GM10266 (cell line): ENCODE measurements around the gene SYT1.
A peak's percentile ranks its signal among the peaks of the same experiment; 100 is the strongest.

Experiments
- DNase-seq: peaks from one replicate; pipeline ENCODE4 v3.0.0; 2012; ENCODE audit errors: extremely low spot score
- TF ChIP-seq, protein P1 (sequence below): IDR thresholded peaks from 2 replicates; pipeline ENCODE4 v1.5.1; 2012; ENCODE audit warnings: mild to moderate bottlenecking, low read depth; ENCODE audit not compliant: control insufficient read depth, insufficient read depth; ENCODE audit errors: missing control alignments

Gene SYT1

DNA sequence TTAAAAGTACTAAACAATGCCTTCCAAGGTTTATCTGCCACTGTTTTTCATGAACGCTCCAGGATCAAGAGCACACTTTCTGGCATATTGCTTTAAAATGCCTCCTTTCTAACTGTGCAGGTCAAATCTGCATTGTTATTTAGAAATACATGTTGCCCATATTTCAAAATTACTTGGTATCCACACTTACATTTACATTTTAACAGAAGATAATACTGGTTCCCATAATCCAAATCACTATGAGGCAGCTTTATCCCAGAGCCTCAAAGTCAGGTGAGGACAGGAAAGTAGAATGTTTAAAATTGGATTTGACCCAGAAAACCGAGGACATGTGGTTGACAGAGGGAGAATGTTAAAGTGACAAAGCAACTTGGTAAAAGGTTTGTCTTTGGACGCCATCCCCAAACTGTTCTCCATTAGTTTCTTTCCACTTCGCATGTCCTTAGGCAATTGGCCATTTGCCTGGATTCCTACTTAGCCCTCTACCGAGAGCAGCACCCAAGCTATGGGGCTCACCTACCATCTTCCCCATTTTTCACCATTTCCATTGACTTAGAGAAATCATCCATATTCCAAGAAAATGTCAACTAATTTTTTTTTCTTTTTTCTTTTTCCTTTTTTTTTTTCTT is 473.2 kb downstream of the SYT1 start:
- DNase-seq = no peak
- TF ChIP-seq, protein P1, sequence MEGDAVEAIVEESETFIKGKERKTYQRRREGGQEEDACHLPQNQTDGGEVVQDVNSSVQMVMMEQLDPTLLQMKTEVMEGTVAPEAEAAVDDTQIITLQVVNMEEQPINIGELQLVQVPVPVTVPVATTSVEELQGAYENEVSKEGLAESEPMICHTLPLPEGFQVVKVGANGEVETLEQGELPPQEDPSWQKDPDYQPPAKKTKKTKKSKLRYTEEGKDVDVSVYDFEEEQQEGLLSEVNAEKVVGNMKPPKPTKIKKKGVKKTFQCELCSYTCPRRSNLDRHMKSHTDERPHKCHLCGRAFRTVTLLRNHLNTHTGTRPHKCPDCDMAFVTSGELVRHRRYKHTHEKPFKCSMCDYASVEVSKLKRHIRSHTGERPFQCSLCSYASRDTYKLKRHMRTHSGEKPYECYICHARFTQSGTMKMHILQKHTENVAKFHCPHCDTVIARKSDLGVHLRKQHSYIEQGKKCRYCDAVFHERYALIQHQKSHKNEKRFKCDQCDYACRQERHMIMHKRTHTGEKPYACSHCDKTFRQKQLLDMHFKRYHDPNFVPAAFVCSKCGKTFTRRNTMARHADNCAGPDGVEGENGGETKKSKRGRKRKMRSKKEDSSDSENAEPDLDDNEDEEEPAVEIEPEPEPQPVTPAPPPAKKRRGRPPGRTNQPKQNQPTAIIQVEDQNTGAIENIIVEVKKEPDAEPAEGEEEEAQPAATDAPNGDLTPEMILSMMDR = no peak

DNA sequence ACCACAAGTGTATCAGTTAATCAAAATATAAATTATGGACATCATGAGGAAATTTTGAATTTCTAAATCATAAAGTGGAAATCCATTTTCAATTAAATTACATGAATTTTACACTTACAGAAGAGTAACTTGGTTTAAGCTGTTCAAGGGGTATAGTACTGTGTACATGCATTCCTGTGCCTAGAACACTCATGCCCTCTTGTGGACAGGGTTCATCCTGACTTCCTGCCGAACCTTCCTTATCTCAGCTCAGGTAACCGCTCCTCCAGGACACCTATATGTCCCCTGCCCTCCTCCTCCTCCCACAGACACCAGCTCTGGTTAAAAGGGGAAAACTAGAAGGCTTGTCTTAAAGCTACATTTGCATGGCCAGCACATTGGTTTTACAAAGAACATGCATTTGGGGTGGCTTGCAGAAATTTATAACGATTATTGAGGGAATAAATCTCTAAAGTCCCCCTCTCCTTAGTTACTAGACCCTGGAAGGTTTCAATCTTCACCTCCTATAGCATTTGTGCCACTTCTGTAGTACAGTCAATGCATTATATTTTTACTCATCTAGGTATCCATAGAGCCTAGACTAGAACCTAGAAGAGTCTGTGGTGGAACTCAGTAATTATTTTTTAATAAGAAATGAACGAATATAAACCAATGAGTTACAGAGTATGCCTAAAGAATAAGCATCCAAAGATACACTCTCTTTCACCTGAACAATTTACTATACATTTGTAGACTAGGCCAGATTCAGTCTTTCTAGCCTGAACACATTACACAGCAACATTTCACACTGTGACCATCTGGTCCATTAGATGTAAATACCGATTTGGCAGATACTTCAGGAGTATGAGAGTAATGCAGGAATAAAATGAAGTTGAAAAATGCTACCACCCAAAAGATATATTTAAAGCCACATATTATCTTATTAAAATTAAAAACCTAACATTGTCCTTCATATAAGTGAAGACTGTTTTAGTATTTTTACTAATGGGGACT is 480.6 kb downstream of the SYT1 start:
- DNase-seq = peak; percentile 20

DNA sequence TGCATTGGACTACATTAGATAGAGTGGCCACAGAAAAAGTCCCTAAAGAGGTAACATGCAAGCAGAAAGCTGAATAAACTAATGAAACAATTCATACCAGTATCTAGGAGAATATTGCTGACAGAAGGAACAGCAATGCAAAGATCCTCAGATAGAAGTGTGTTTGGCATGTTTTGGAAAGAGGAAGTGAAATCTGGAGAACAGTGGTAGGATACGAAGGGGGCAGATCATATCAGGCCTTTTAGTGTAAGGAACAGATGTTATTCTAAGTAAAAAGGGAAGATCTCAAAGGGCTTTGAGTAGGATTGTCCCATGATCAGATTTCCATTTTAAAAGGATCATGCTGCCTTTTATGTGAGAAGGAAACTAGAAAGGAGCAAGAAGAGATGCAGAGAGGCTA is 483.3 kb downstream of the SYT1 start:
- DNase-seq = no peak

More for the DNA sequence above, 480.6 kb downstream of the SYT1 start:
- TF ChIP-seq, protein P1 = peak; percentile 65

DNA sequence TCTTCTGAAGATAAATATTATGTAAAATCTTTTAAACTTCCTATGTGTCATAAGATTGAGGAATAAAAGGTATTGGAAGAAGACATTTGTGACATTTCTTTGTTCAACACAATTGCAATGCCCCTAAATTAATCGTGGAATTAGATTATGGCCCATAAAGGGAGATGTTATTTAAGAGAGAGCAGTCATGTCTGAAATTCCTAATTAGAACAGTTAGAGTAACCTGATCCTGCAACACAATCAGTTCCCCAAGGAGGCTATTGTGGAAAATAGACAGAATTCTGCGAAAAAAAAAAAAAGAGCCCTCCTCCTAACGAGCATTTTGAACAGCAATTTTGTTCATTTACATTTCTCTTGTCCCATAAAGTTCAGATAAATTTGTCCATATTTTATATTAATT is 486.7 kb downstream of the SYT1 start:
- TF ChIP-seq, protein P1 = no peak
- DNase-seq = no peak

More for the DNA sequence above, 483.3 kb downstream of the SYT1 start:
- TF ChIP-seq, protein P1 = no peak

DNA sequence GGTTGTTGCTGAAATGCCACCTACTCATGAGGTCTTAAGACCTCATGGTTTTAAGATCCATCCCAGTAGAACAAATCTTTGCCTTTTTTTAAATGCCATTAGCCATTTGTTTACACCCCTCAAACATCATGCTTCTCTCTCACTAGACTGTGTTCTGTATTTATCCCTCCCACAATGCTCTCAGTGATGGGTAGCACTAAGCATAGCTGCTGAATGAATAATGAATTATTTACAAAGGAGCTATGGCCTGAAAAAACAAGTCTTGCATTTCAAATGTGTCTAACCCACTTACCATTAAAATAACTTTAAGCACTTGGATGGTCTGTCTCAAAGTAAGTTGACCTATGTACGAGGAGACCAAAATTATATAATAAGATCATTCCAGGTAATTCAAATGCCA is 491.6 kb downstream of the SYT1 start:
- no peak for DNase-seq
- TF ChIP-seq, protein P1 = no peak

DNA sequence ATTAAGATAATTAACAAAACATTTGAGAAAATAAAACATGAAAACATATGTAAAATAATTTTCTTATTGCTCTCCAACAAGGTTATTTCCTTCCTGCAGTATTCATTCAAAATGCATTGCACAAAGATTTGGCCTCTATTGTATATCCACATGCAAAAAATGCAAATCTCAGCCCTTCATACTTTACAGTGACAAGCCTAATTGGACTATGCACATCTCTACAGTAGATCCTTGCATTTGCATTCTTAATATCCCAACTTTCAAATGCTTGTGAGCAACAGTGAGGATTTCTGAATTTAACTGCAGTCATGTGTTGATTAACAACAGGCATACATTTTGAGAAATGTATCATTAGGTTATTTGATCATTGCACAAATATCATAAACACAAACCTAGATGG is 492.5 kb downstream of the SYT1 start:
- TF ChIP-seq, protein P1 = no peak
- no peak for DNase-seq
